ENCODE results near the gene DUOX1.

DNA sequence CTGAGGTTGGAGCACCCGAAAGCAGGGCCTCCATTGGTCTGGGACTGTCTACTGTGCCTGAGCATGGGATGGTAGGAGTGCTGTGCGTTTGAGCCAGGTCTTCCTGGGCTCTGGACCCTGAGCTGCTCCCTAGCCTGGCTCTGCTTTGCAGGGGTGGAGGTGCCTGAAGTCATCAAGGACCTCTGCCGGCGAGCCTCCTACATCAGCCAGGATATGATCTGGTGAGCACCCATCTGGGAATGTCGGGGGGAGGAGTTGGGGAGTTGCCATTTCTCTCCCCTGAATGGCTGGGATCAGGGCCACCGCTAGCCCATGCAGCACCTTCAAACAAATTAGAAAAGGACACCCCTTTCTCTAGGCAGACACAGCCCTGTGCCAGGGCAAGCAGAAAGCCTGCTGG, 20.7 kb downstream of the DUOX1 start:
- TF ChIP-seq, protein P1, sequence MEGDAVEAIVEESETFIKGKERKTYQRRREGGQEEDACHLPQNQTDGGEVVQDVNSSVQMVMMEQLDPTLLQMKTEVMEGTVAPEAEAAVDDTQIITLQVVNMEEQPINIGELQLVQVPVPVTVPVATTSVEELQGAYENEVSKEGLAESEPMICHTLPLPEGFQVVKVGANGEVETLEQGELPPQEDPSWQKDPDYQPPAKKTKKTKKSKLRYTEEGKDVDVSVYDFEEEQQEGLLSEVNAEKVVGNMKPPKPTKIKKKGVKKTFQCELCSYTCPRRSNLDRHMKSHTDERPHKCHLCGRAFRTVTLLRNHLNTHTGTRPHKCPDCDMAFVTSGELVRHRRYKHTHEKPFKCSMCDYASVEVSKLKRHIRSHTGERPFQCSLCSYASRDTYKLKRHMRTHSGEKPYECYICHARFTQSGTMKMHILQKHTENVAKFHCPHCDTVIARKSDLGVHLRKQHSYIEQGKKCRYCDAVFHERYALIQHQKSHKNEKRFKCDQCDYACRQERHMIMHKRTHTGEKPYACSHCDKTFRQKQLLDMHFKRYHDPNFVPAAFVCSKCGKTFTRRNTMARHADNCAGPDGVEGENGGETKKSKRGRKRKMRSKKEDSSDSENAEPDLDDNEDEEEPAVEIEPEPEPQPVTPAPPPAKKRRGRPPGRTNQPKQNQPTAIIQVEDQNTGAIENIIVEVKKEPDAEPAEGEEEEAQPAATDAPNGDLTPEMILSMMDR (conservative IDR thresholded peaks at IDR 0.05) = no peak
- no peak for TF ChIP-seq EZH2 (IDR thresholded peaks at IDR 0.05; ENCODE audit: low read depth)

Data from PC-9 (cell line).